Fibroblast of the conjunctiva (primary cell): ENCODE results near the gene IGSF10.

ENCODE experiments used
- DNase-seq: peaks from one replicate; pipeline ENCODE4 v3.0.0-alpha.2; 2010; ENCODE audit warnings: low read depth

The IGSF10 gene

DNA sequence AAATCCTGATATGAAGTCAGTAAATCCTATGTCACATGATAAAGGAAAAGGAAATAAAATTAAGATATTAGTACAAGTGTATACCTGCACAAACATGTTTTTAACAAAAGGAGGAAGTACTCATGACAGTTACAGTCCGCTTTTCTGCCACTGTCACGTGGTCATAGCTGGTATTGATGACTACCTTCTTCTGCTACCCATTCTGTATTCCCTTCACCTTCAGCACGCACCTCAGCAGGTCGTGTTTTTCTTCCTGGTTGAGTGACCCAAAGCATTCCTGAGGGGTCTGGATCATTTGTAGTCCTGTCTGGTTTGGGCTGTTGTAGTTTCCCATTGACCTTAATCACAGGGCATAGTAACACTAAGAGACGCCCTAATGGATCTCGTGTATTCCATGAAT lies 41.1 kb downstream of the IGSF10 start:
- no peak for DNase-seq

DNA sequence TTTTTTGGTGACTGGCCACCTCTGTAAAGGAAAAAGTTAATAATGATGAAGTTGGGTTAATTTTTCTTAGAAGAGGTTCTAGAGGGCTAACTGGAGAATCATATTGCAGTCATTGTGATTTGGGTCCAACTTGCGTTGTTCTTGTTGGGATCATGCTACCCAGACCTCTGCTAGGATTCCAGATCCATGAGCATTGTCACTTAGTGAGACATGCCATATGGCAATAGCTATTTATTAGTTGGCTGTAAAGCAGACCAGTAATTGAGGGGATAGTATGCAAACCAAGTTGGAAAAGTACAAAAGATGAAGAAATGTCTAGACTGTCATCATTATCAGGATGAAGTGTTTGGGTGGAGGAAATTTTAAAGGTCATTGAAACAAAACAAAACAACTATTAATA lies 45.6 kb downstream of the IGSF10 start:
- no peak for DNase-seq

DNA sequence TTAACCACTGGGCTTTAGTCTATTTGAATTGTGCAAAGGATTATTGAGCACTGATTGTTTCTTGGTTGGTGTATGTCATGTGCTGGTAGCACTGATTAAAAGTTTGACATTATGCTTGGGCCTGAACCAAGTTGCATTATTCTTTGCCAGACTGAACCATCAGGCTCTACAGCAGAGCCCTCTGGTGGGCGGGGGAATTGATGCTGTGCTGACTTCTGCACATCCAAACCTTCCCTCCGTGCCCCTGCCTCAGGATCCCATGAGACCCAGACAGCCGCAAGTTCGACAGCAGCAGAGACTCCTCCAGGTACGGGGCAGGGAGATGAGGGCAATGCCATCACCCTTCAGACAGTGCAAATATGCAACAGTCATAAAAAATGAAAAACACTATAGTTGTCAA lies 47.9 kb downstream of the IGSF10 start:
- no peak for DNase-seq
